ENCODE data around the gene MCM6. TPM values are rescaled to one million over a fixed set of nuclear protein-coding genes. Genes with fewer than 3 reads are reported as not detected.

MCM6 gene
- total and polyA plus RNA-seq, 12 donors = 1.6 to 9.4 (median 4.8) TPM

- H3K9me3 ChIP-seq = no peaks in the 10 kb centered on the region
- ATAC-seq = no peak
- no peaks in the 10 kb centered on the region for H3K27me3 ChIP-seq
- H3K4me1 ChIP-seq = peaks cover 0 to 4% (median 2%) of the 10 kb centered on the region in 9 donors
- intact Hi-C loops (cut with DNase I) = no loop called here
- 79 to 87% methylated on average over 7 of the region's 7 CpGs for WGBS, 2 donors
- H3K36me3 ChIP-seq = peaks cover 0 to 11% (median 0%) of the 10 kb centered on the region in 9 donors
- DNase-seq = no peak
- TF ChIP-seq, protein P1, sequence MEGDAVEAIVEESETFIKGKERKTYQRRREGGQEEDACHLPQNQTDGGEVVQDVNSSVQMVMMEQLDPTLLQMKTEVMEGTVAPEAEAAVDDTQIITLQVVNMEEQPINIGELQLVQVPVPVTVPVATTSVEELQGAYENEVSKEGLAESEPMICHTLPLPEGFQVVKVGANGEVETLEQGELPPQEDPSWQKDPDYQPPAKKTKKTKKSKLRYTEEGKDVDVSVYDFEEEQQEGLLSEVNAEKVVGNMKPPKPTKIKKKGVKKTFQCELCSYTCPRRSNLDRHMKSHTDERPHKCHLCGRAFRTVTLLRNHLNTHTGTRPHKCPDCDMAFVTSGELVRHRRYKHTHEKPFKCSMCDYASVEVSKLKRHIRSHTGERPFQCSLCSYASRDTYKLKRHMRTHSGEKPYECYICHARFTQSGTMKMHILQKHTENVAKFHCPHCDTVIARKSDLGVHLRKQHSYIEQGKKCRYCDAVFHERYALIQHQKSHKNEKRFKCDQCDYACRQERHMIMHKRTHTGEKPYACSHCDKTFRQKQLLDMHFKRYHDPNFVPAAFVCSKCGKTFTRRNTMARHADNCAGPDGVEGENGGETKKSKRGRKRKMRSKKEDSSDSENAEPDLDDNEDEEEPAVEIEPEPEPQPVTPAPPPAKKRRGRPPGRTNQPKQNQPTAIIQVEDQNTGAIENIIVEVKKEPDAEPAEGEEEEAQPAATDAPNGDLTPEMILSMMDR (IDR thresholded peaks at IDR 0.05) = no peak
- H3K27ac ChIP-seq = no peak overlapping the region
- no peak overlapping the region for H3K4me3 ChIP-seq
These were observed 83.7 kb downstream of the MCM6 start for GRCh38 chr2:135792401-135793150.

- no peaks in the 10 kb centered on the region for H3K27me3 ChIP-seq
- peaks cover 0 to 12% (median 0%) of the 10 kb centered on the region in 9 donors for H3K36me3 ChIP-seq
- no peaks in the 10 kb centered on the region for H3K9me3 ChIP-seq
- 83 to 91% methylated on average over 2 of the region's 2 CpGs for WGBS, 2 donors
- ATAC-seq (no peak), DNase-seq (no peak)
- no peaks in the 10 kb centered on the region for H3K4me1 ChIP-seq
- intact Hi-C loops (cut with DNase I) = no loop called here
- no peak overlapping the region for H3K4me3 ChIP-seq
- TF ChIP-seq, protein P1 (IDR thresholded peaks at IDR 0.05) = no peak
- no peak overlapping the region for H3K27ac ChIP-seq
These were observed 84.6 kb downstream of the MCM6 start for GRCh38 chr2:135791418-135792190.

GRCh38 chr2:135790423-135790822, 85.8 kb downstream of the MCM6 start:
- TF ChIP-seq, protein P1 (IDR thresholded peaks at IDR 0.05) = no peak
- Histone ChIP-seq H3K4me1 (no peaks in the 10 kb centered on the region), H3K36me3 (peaks cover 0 to 23% (median 9%) of the 10 kb centered on the region in 9 donors), H3K9me3 (no peaks in the 10 kb centered on the region), H3K4me3 (no peak overlapping the region), H3K27ac (no peak overlapping the region), H3K27me3 (no peaks in the 10 kb centered on the region)
- no peak for DNase-seq
- no peak for ATAC-seq
- WGBS, 2 donors = 95 to 98% methylated on average over 10 of the region's 10 CpGs
- intact Hi-C loops (cut with DNase I) = no loop called here

Other genes starting within 250 kb of the MCM6 start
- gene UBXN4, start 134.6 kb downstream of the MCM6 start, total RNA-seq = 10 to 100 TPM; 53.6 to 77.8 (median 66.6) TPM
- 10 to 100 TPM; 29.3 to 51.6 TPM for gene UBXN4, start 134.6 kb downstream of the MCM6 start, polyA plus RNA-seq
- gene LCT, start 39.3 kb downstream of the MCM6 start, total RNA-seq = not detected
- gene LCT, start 39.3 kb downstream of the MCM6 start, polyA plus RNA-seq = not detected
- gene DARS1, start 109.2 kb upstream of the MCM6 start, total RNA-seq = 10 to 100 TPM; 53.7 to 74.3 (median 65.7) TPM
- gene DARS1, start 109.2 kb upstream of the MCM6 start, polyA plus RNA-seq = 100 to 1,000 TPM in 1 of 2 donors, 10 to 100 TPM in 1; 47.8 to 136 TPM
- 10 to 100 TPM in 1 of 10 donors, 1 to 10 TPM in 9; 1.5 to 24.0 (median 4.9) TPM for gene CXCR4, start 241.7 kb upstream of the MCM6 start, total RNA-seq
- gene CXCR4, start 241.7 kb upstream of the MCM6 start, polyA plus RNA-seq = 1 to 10 TPM; 1.8 to 4.7 TPM